SK-N-MC (cell line): ENCODE data around the gene COL1A2.

Source experiments
- EZH2 ChIP-seq: fragments of 200-600 bp; sonication (generic); IDR thresholded peaks from one replicate; pipeline ENCODE4 v1.6.1; 2017; ENCODE audit warnings: antibody characterized with exemption
- FOXP2 ChIP-seq: optimal IDR thresholded peaks from 2 replicates; pipeline ENCODE3; 2011; ENCODE audit warnings: mild to moderate bottlenecking, moderate library complexity; ENCODE audit not compliant: insufficient read depth; ENCODE audit errors: extremely low read length, control extremely low read depth
- POLR2AphosphoS5 ChIP-seq: IDR thresholded peaks from 2 replicates; pipeline ENCODE4 v1.6.1; 2012; ENCODE audit warnings: mild to moderate bottlenecking, low read depth, low read length, borderline replicate concordance

GRCh38 chr7:94345907-94346306, 48.8 kb upstream of the COL1A2 start:
- no peak for TF ChIP-seq EZH2
- TF ChIP-seq POLR2AphosphoS5: no peak
- TF ChIP-seq FOXP2: no peak
